ENCODE data around the gene HPCAL4.

HPCAL4 gene

GRCh38 chr1:39659110-39659509, 32.1 kb downstream of the HPCAL4 start:
- Histone ChIP-seq H3K36me3 (ENCODE audit: control insufficient read depth in 1 of 2, insufficient read depth in 2 of 2, low read length in 2 of 2) (no peaks in the 10 kb centered on the region), H3K4me1 (ENCODE audit: control insufficient read depth in 1 of 2, insufficient read depth in 2 of 2, low read length in 2 of 2) (no peaks in the 10 kb centered on the region), H3K27ac (ENCODE audit: low read length) (no peak overlapping the region), H3K9me3 (ENCODE audit: control insufficient read depth in 1 of 2, low read length in 2 of 2) (no peaks in the 10 kb centered on the region), H3K4me3 (ENCODE audit: low read depth in 1 of 2, low read length in 2 of 2) (no peak overlapping the region), H3K27me3 (ENCODE audit: low read depth, low read length) (no peaks in the 10 kb centered on the region)

- H3K36me3 ChIP-seq (ENCODE audit: control insufficient read depth in 1 of 2, insufficient read depth in 2 of 2, low read length in 2 of 2) = no peaks in the 10 kb centered on the region
- no peak overlapping the region for H3K27ac ChIP-seq (ENCODE audit: low read length)
- no peak overlapping the region for H3K4me3 ChIP-seq (ENCODE audit: low read depth in 1 of 2, low read length in 2 of 2)
- H3K9me3 ChIP-seq (ENCODE audit: control insufficient read depth in 1 of 2, low read length in 2 of 2) = no peaks in the 10 kb centered on the region
- no peaks in the 10 kb centered on the region for H3K27me3 ChIP-seq (ENCODE audit: low read depth, low read length)
- H3K4me1 ChIP-seq (ENCODE audit: control insufficient read depth in 1 of 2, insufficient read depth in 2 of 2, low read length in 2 of 2) = no peaks in the 10 kb centered on the region
These were observed 33.2 kb downstream of the HPCAL4 start for GRCh38 chr1:39657923-39658485.

GRCh38 chr1:39657402-39657801, 33.8 kb downstream of the HPCAL4 start:
- Histone ChIP-seq H3K4me1 (ENCODE audit: control insufficient read depth in 1 of 2, insufficient read depth in 2 of 2, low read length in 2 of 2) (no peaks in the 10 kb centered on the region), H3K9me3 (ENCODE audit: control insufficient read depth in 1 of 2, low read length in 2 of 2) (no peaks in the 10 kb centered on the region), H3K36me3 (ENCODE audit: control insufficient read depth in 1 of 2, insufficient read depth in 2 of 2, low read length in 2 of 2) (no peaks in the 10 kb centered on the region), H3K4me3 (ENCODE audit: low read depth in 1 of 2, low read length in 2 of 2) (no peak overlapping the region), H3K27me3 (ENCODE audit: low read depth, low read length) (no peaks in the 10 kb centered on the region), H3K27ac (ENCODE audit: low read length) (no peak overlapping the region)

- no peak overlapping the region for H3K4me3 ChIP-seq (ENCODE audit: low read depth in 1 of 2, low read length in 2 of 2)
- no peaks in the 10 kb centered on the region for H3K4me1 ChIP-seq (ENCODE audit: control insufficient read depth in 1 of 2, insufficient read depth in 2 of 2, low read length in 2 of 2)
- no peaks in the 10 kb centered on the region for H3K27me3 ChIP-seq (ENCODE audit: low read depth, low read length)
- H3K27ac ChIP-seq (ENCODE audit: low read length) = no peak overlapping the region
- no peaks in the 10 kb centered on the region for H3K36me3 ChIP-seq (ENCODE audit: control insufficient read depth in 1 of 2, insufficient read depth in 2 of 2, low read length in 2 of 2)
- no peaks in the 10 kb centered on the region for H3K9me3 ChIP-seq (ENCODE audit: control insufficient read depth in 1 of 2, low read length in 2 of 2)
These were observed 34.8 kb downstream of the HPCAL4 start for GRCh38 chr1:39656391-39656790.

GRCh38 chr1:39655578-39656268, 35.5 kb downstream of the HPCAL4 start:
- no peaks in the 10 kb centered on the region for H3K27me3 ChIP-seq (ENCODE audit: low read depth, low read length)
- H3K27ac ChIP-seq (ENCODE audit: low read length) = no peak overlapping the region
- no peaks in the 10 kb centered on the region for H3K36me3 ChIP-seq (ENCODE audit: control insufficient read depth in 1 of 2, insufficient read depth in 2 of 2, low read length in 2 of 2)
- no peaks in the 10 kb centered on the region for H3K9me3 ChIP-seq (ENCODE audit: control insufficient read depth in 1 of 2, low read length in 2 of 2)
- no peak overlapping the region for H3K4me3 ChIP-seq (ENCODE audit: low read depth in 1 of 2, low read length in 2 of 2)
- no peaks in the 10 kb centered on the region for H3K4me1 ChIP-seq (ENCODE audit: control insufficient read depth in 1 of 2, insufficient read depth in 2 of 2, low read length in 2 of 2)

GRCh38 chr1:39654291-39654690, 36.9 kb downstream of the HPCAL4 start:
- H3K4me1 ChIP-seq (ENCODE audit: control insufficient read depth in 1 of 2, insufficient read depth in 2 of 2, low read length in 2 of 2) = no peaks in the 10 kb centered on the region
- no peak overlapping the region for H3K4me3 ChIP-seq (ENCODE audit: low read depth in 1 of 2, low read length in 2 of 2)
- no peaks in the 10 kb centered on the region for H3K9me3 ChIP-seq (ENCODE audit: control insufficient read depth in 1 of 2, low read length in 2 of 2)
- H3K36me3 ChIP-seq (ENCODE audit: control insufficient read depth in 1 of 2, insufficient read depth in 2 of 2, low read length in 2 of 2) = no peaks in the 10 kb centered on the region
- no peaks in the 10 kb centered on the region for H3K27me3 ChIP-seq (ENCODE audit: low read depth, low read length)
- H3K27ac ChIP-seq (ENCODE audit: low read length) = no peak overlapping the region

- no peak overlapping the region for H3K27ac ChIP-seq (ENCODE audit: low read length)
- no peaks in the 10 kb centered on the region for H3K4me1 ChIP-seq (ENCODE audit: control insufficient read depth in 1 of 2, insufficient read depth in 2 of 2, low read length in 2 of 2)
- no peaks in the 10 kb centered on the region for H3K9me3 ChIP-seq (ENCODE audit: control insufficient read depth in 1 of 2, low read length in 2 of 2)
- no peaks in the 10 kb centered on the region for H3K36me3 ChIP-seq (ENCODE audit: control insufficient read depth in 1 of 2, insufficient read depth in 2 of 2, low read length in 2 of 2)
- H3K27me3 ChIP-seq (ENCODE audit: low read depth, low read length) = no peaks in the 10 kb centered on the region
- H3K4me3 ChIP-seq (ENCODE audit: low read depth in 1 of 2, low read length in 2 of 2) = no peak overlapping the region
These were observed 37.6 kb downstream of the HPCAL4 start for GRCh38 chr1:39653546-39654031.

GRCh38 chr1:39652554-39652953, 38.7 kb downstream of the HPCAL4 start:
- peaks cover 0 to 4% of the 10 kb centered on the region in 2 donors for H3K4me1 ChIP-seq (ENCODE audit: control insufficient read depth in 1 of 2, insufficient read depth in 2 of 2, low read length in 2 of 2)
- no peak overlapping the region for H3K27ac ChIP-seq (ENCODE audit: low read length)

GRCh38 chr1:39652105-39652504, 39.1 kb downstream of the HPCAL4 start:
- H3K9me3 ChIP-seq (ENCODE audit: control insufficient read depth in 1 of 2, low read length in 2 of 2) = no peaks in the 10 kb centered on the region
- peaks cover 6% of the 10 kb centered on the region for H3K27me3 ChIP-seq (ENCODE audit: low read depth, low read length)
- no peak overlapping the region for H3K4me3 ChIP-seq (ENCODE audit: low read depth in 1 of 2, low read length in 2 of 2)
- H3K27ac ChIP-seq (ENCODE audit: low read length) = no peak overlapping the region
- H3K36me3 ChIP-seq (ENCODE audit: control insufficient read depth in 1 of 2, insufficient read depth in 2 of 2, low read length in 2 of 2) = no peaks in the 10 kb centered on the region
- H3K4me1 ChIP-seq (ENCODE audit: control insufficient read depth in 1 of 2, insufficient read depth in 2 of 2, low read length in 2 of 2) = peaks cover 0 to 8% of the 10 kb centered on the region in 2 donors

More at GRCh38 chr1:39652554-39652953, 38.7 kb downstream of the HPCAL4 start:
- Histone ChIP-seq H3K4me3 (ENCODE audit: low read depth in 1 of 2, low read length in 2 of 2) (no peak overlapping the region), H3K9me3 (ENCODE audit: control insufficient read depth in 1 of 2, low read length in 2 of 2) (no peaks in the 10 kb centered on the region), H3K36me3 (ENCODE audit: control insufficient read depth in 1 of 2, insufficient read depth in 2 of 2, low read length in 2 of 2) (no peaks in the 10 kb centered on the region), H3K27me3 (ENCODE audit: low read depth, low read length) (peaks cover 6% of the 10 kb centered on the region)

- Histone ChIP-seq H3K27ac (ENCODE audit: low read length) (no peak overlapping the region), H3K9me3 (ENCODE audit: control insufficient read depth in 1 of 2, low read length in 2 of 2) (no peaks in the 10 kb centered on the region), H3K4me3 (ENCODE audit: low read depth in 1 of 2, low read length in 2 of 2) (no peak overlapping the region), H3K27me3 (ENCODE audit: low read depth, low read length) (peaks cover 6% of the 10 kb centered on the region), H3K4me1 (ENCODE audit: control insufficient read depth in 1 of 2, insufficient read depth in 2 of 2, low read length in 2 of 2) (peaks cover 0 to 8% of the 10 kb centered on the region in 2 donors), H3K36me3 (ENCODE audit: control insufficient read depth in 1 of 2, insufficient read depth in 2 of 2, low read length in 2 of 2) (no peaks in the 10 kb centered on the region)
These were observed 40.8 kb downstream of the HPCAL4 start for GRCh38 chr1:39650431-39650830.

- H3K27ac ChIP-seq (ENCODE audit: low read length) = no peak overlapping the region
These were observed 41.5 kb downstream of the HPCAL4 start for GRCh38 chr1:39649636-39650185.

More at GRCh38 chr1:39649636-39650185, 41.5 kb downstream of the HPCAL4 start:
- Histone ChIP-seq H3K36me3 (ENCODE audit: control insufficient read depth in 1 of 2, insufficient read depth in 2 of 2, low read length in 2 of 2) (no peaks in the 10 kb centered on the region), H3K4me3 (ENCODE audit: low read depth in 1 of 2, low read length in 2 of 2) (no peak overlapping the region), H3K27me3 (ENCODE audit: low read depth, low read length) (peaks cover 6% of the 10 kb centered on the region), H3K4me1 (ENCODE audit: control insufficient read depth in 1 of 2, insufficient read depth in 2 of 2, low read length in 2 of 2) (peaks cover 0 to 8% of the 10 kb centered on the region in 2 donors), H3K9me3 (ENCODE audit: control insufficient read depth in 1 of 2, low read length in 2 of 2) (no peaks in the 10 kb centered on the region)
